Measurements from ENCODE around the gene GTF2IRD1. TPM values are rescaled to one million over a fixed set of nuclear protein-coding genes. Genes with fewer than 3 reads are reported as not detected.

The GTF2IRD1 gene
- total RNA-seq, 1 donor from 2014 or later = 0.96 TPM

DNA sequence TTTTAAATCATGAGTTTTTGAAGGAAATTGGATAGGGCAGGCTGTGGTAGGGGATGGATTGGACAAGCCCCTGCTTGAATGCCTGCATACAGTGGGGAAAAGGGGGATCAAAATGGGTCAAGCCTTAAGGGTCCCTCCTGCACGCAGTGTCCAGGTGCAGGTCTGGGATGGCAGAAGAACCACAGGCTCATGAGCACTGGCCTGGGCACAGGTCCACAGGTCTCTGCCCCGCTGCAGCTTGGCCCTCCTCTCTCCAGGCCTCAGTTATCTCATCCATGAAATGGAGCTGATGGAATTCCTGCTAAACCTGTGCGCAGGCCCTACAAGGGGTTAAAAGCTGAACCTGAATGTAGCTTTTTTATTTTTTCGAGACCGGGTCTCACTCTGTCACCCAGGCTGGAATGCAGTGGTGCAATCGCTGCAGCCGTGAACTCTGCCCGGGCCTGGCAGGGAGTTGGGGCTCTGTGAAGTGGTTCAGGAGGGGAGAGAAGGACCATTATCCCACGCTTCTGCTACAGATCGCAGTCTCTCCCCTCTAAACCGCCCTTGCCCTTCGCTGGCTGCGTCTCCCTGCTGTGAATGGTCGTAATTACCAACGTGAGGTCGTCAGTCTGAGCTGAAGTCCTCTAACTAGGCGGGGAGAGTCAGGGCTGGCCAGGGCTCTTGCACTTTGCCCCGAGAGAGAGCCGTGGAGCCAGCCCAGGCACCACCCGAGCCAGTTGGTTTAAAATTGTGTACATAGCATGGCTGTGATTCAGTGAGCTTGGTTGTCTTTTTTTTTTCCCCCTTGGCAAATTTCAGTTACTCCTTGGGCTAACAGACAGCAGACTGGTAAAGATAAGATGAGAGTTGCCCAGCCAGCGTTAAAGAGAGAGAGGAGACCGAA, 126.3 kb downstream of the GTF2IRD1 start:
- peaks cover 2% of the 10 kb centered on the region for H3K27me3 Mint-ChIP-seq (ENCODE audit: insufficient read depth)
- DNase-seq (ENCODE audit: low spot score) = no peak

DNA sequence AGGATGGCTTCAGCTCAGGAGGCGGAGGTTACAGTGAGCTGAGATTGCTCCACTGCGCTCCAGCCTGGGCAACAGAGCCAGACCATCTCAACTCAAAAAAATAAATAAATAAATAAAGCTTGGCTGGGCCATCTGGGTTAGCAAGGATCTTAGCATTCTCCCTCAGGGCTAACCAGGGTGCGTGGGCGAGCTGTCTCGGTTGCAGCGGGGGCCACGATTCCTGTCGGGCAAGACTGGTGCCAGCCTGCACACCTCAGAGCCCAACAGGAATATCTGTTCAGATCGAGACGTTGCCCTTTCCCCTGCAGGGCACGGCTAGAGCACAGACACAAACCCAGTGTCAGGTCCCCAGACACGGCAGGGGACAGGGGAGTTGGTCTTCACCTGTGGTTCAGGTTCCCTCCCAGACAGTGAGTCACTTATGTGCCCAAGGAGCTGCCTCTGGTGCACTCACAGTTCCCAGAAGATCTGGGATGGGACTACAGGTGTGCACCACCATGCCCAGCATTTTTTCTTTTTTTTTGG, 128.3 kb downstream of the GTF2IRD1 start:
- H3K4me1 Mint-ChIP-seq (ENCODE audit: low read depth) = no peaks in the 10 kb centered on the region
- H3K27me3 Mint-ChIP-seq (ENCODE audit: insufficient read depth) = peaks cover 2% of the 10 kb centered on the region
- H3K4me3 Mint-ChIP-seq = no peak overlapping the region
- intact Hi-C loops (cut with micrococcal nuclease) = no loop called here
- H3K36me3 Mint-ChIP-seq (ENCODE audit: low read depth) = no peaks in the 10 kb centered on the region
- no peak overlapping the region for H3K27ac Mint-ChIP-seq
- H3K9me3 Mint-ChIP-seq = no peaks in the 10 kb centered on the region
- DNase-seq (ENCODE audit: low spot score) = no peak

More for the DNA sequence above, 126.3 kb downstream of the GTF2IRD1 start:
- no peak overlapping the region for H3K27ac Mint-ChIP-seq
- no peaks in the 10 kb centered on the region for H3K36me3 Mint-ChIP-seq (ENCODE audit: low read depth)
- H3K9me3 Mint-ChIP-seq = no peaks in the 10 kb centered on the region
- no peaks in the 10 kb centered on the region for H3K4me1 Mint-ChIP-seq (ENCODE audit: low read depth)
- intact Hi-C loops (cut with micrococcal nuclease) = no loop called here
- no peak overlapping the region for H3K4me3 Mint-ChIP-seq

DNA sequence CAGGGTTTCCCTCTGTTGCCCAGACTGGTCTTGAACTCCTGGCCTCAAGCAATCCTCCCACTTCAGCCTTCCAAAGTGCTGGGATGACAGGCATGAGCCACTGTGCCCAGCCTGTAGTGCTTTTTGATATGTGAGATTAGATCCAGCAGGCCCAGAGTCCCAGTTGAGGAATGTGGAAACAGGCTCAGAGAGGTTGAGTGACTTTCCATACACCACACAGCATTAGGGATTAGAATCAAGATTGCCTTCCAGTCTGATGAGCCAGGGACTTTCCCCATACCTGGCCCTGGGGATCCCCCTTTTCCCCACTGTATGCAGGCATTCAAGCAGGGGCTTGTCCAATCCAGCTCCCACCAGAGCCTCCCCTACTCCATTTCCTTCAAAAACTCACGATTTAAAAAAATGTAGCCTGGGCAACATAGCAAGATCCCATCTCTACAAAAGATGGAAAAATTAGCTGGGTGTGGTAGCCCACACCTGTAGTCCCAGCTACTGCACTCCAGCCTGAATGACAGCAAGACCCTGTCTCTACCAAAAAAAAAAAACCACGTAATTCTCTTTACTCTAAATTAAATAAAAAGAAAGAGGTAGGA, 128.8 kb downstream of the GTF2IRD1 start:
- DNase-seq (ENCODE audit: low spot score) = no peak
- Mint-ChIP-seq H3K9me3 (no peaks in the 10 kb centered on the region), H3K4me1 (ENCODE audit: low read depth) (no peaks in the 10 kb centered on the region), H3K36me3 (ENCODE audit: low read depth) (no peaks in the 10 kb centered on the region), H3K27me3 (ENCODE audit: insufficient read depth) (peaks cover 2% of the 10 kb centered on the region), H3K4me3 (no peak overlapping the region), H3K27ac (no peak overlapping the region)
- intact Hi-C loops (cut with micrococcal nuclease) = no loop called here

DNA sequence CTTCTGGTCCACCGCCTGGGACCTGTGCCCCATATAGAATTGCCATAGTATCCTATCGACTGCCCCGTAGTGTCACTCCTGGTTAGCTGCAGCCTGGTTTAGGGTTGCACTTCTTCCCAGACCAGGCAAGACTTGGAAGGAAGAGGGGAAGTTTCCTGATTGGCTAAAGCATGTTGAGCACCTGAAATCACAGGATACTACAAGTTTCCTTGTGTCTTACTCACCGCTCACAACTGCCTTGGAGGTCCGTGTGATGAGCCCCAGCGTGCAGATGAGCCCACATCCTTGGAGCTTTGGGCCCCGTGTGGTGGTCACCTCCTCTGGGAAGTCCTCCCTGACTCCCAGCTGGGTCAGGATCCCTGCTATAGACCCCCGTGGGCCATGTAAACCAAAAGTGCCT, 129.9 kb downstream of the GTF2IRD1 start:
- Mint-ChIP-seq H3K36me3 (ENCODE audit: low read depth) (no peaks in the 10 kb centered on the region), H3K27me3 (ENCODE audit: insufficient read depth) (peaks cover 2% of the 10 kb centered on the region), H3K4me3 (no peak overlapping the region), H3K27ac (no peak overlapping the region), H3K9me3 (no peaks in the 10 kb centered on the region), H3K4me1 (ENCODE audit: low read depth) (no peaks in the 10 kb centered on the region)
- DNase-seq (ENCODE audit: low spot score) = no peak
- intact Hi-C loops (cut with micrococcal nuclease) = no loop called here

DNA sequence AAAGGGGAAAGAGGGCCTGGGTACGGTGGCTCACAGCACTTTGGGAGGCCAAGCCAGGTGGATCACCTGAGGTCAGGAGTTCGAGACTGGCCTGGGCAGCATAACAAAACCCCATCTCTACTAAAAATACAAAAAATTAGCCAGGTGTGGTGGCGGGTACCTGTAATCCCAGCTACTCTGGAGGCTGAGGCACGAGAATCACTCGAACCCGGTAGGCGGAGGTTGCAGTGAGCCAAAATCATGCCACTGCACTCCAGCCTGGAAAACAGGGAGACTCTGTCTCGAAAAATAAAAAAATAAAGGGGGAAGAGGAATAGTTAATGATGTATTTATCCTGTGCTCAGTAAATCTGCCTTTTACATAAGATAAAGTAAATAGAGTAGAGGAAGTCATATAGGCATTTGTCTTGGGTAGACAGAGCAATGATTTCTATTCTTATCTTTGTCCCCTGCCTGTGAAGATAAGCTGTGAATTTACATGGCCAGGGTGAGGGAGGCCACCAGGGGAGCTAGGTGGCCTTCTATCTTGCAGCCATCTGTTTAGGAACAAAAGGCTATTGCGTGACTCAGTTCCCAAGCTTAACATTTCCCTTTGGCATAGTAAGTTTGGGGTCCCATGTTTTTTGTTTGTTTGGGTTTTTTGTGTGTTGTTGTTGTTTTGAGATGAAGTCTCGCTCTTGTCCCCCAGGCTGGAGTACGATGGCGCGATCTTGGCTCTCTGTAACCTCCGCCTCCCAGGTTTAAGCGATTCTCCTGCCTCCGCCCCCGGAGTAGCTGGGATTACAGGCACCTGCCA, 130.7 kb downstream of the GTF2IRD1 start:
- H3K9me3 Mint-ChIP-seq = no peaks in the 10 kb centered on the region
- H3K27ac Mint-ChIP-seq = no peak overlapping the region
- H3K4me3 Mint-ChIP-seq = no peak overlapping the region
- H3K4me1 Mint-ChIP-seq (ENCODE audit: low read depth) = no peaks in the 10 kb centered on the region
- intact Hi-C loops (cut with micrococcal nuclease) = no loop called here
- no peak for DNase-seq (ENCODE audit: low spot score)
- no peaks in the 10 kb centered on the region for H3K27me3 Mint-ChIP-seq (ENCODE audit: insufficient read depth)
- no peaks in the 10 kb centered on the region for H3K36me3 Mint-ChIP-seq (ENCODE audit: low read depth)

DNA sequence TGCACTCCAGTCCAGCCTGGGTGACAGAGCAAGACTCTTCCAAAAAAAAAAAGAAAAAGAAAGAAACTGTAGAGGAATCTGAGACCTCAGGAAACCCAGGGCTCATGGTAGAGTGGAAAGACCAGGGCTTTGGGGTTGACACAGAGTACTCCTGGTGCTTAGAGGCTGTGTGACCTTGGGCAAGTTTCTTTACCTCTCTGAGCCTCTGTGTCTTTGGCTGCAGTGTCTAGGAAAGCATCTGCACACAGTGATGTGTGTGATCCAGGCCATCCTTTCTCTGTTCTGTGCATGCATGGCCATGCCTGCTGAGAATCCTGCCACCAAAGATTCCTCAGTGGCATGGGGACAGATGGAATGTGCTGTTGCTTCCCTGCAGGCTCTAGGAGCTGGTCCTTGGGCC, 132.1 kb downstream of the GTF2IRD1 start:
- Mint-ChIP-seq H3K9me3 (no peaks in the 10 kb centered on the region), H3K27ac (no peak overlapping the region), H3K4me1 (ENCODE audit: low read depth) (no peaks in the 10 kb centered on the region), H3K36me3 (ENCODE audit: low read depth) (no peaks in the 10 kb centered on the region), H3K4me3 (no peak overlapping the region), H3K27me3 (ENCODE audit: insufficient read depth) (no peaks in the 10 kb centered on the region)
- intact Hi-C loops (cut with micrococcal nuclease) = no loop called here
- no peak for DNase-seq (ENCODE audit: low spot score)

DNA sequence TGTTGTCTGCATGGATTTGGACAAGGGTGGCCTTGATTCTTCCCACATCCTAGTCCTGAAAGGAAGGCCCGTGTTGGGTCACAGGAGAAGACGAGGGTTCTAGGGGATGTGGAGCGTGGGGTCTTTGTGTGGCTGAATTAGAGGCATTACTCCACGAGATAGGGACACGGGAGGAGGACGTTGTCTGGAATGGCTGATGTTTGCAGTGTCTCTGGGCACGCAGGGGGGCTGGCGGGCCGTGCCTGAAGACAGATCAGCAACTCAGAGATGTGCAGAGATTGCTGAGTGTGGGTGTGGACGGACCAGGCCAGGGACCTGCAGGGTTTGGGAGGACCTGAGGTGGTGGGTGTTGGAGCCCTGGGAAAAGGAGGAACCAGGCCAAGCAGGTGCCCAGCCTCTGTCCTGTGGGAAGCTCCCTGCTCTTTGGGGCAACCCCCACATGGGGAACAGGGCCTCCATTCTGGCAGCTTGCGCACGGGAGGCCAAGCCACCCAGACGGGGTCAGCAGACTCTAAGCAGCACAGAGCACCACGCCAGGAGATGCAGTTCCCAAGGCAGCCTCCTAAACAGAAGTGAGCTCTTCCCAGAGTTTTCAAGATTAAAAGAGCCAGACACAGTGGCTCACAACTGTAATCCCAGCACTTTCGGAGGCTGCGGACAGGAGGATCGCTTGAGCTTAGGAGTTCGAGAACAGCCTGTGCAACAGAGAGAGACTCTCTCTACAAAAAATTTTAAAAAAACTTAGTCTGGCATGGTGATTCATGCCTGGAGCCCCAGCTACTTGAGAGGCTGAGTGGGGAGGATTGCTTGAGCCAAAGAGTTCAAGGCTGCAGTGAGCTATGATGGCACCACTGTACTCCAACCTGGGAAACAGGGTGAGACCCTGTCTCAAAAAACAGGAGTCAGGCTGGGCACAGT, 132.8 kb downstream of the GTF2IRD1 start:
- Mint-ChIP-seq H3K4me3 (no peak overlapping the region), H3K9me3 (no peaks in the 10 kb centered on the region), H3K4me1 (ENCODE audit: low read depth) (no peaks in the 10 kb centered on the region), H3K36me3 (ENCODE audit: low read depth) (no peaks in the 10 kb centered on the region), H3K27me3 (ENCODE audit: insufficient read depth) (no peaks in the 10 kb centered on the region), H3K27ac (no peak overlapping the region)
- DNase-seq (ENCODE audit: low spot score) = no peak
- intact Hi-C loops (cut with micrococcal nuclease) = no loop called here

DNA sequence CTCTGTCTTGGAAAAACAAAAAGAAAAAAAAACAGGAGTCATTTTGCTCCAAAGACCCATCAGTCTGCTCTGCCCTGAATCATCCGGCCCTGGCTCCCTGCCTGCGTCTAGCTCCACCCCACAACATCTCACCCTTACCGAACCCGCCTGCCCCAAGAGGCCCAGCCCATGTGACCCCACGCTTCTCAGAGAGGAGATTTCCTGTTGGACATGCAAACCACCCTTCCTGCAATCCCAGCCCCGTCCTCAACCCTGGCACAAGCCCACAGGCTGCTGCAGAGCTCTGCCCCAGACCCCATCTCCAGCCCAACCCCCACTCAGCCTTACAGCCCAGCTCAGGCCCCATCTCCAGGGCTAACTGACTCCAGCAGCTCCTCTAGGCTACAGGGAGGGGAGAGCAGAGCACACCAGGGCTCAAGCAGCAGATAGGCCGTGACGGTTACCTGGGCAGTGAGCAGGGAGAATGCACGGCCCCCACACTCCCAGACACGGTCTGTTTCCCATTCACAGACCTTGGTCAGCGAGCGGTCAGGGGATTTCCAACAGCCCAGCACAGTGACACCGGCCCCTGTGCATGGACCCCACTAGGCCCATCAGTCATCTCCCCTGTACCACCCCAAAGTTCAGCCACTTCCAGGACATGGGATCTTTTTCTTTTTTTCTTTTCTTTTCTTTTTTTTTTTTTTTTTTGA, 133.9 kb downstream of the GTF2IRD1 start:
- Mint-ChIP-seq H3K9me3 (no peaks in the 10 kb centered on the region), H3K36me3 (ENCODE audit: low read depth) (no peaks in the 10 kb centered on the region), H3K27me3 (ENCODE audit: insufficient read depth) (no peaks in the 10 kb centered on the region), H3K27ac (no peak overlapping the region), H3K4me1 (ENCODE audit: low read depth) (no peaks in the 10 kb centered on the region), H3K4me3 (no peak overlapping the region)
- no peak for DNase-seq (ENCODE audit: low spot score)
- intact Hi-C loops (cut with micrococcal nuclease) = no loop called here

DNA sequence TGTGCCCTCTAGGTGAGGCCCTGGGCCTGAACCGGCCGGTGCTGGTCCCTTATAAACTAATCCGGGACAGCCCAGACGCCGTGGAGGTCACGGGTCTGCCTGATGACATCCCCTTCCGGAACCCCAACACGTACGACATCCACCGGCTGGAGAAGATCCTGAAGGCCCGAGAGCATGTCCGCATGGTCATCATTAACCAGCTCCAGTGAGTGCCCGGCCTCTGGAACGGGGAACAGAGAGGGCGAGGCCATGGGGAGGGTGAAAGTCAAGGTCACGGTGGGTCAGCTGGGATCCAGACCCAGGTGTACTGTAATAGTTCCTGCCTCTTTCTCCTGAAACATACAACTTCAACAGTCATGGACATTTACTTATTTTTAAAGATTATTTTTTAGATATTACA, 137.1 kb downstream of the GTF2IRD1 start:
- H3K27me3 Mint-ChIP-seq (ENCODE audit: insufficient read depth) = no peaks in the 10 kb centered on the region
- H3K9me3 Mint-ChIP-seq = no peaks in the 10 kb centered on the region
- no peak overlapping the region for H3K27ac Mint-ChIP-seq
- intact Hi-C loops (cut with micrococcal nuclease) = no loop called here
- no peak for DNase-seq (ENCODE audit: low spot score)
- H3K4me3 Mint-ChIP-seq = no peak overlapping the region
- no peaks in the 10 kb centered on the region for H3K4me1 Mint-ChIP-seq (ENCODE audit: low read depth)
- H3K36me3 Mint-ChIP-seq (ENCODE audit: low read depth) = no peaks in the 10 kb centered on the region

DNA sequence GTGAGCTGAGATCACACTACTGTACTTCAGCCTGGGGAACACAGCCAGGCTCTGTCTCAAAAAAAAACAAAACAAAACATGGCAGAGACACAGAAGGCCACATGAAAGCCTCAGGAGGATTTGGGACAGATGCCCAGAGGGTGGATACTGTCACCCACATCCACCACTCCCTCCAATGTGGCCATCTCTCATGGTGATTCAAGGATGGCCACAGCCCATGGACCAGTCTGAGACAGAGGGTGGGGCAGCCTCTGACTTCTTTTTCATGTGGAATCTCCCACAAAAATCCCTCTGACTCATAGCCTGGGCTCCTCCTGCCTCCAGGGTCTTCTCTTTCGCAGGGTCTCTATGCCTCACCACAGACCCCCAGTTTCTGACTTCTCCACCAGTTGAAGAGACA, 144.9 kb downstream of the GTF2IRD1 start:
- H3K4me3 Mint-ChIP-seq = no peak overlapping the region
- DNase-seq (ENCODE audit: low spot score) = no peak
- peaks cover 9% of the 10 kb centered on the region for H3K4me1 Mint-ChIP-seq (ENCODE audit: low read depth)
- H3K36me3 Mint-ChIP-seq (ENCODE audit: low read depth) = no peaks in the 10 kb centered on the region
- no peaks in the 10 kb centered on the region for H3K27me3 Mint-ChIP-seq (ENCODE audit: insufficient read depth)
- intact Hi-C loops (cut with micrococcal nuclease) = no loop called here
- no peak overlapping the region for H3K27ac Mint-ChIP-seq
- H3K9me3 Mint-ChIP-seq = no peaks in the 10 kb centered on the region

DNA sequence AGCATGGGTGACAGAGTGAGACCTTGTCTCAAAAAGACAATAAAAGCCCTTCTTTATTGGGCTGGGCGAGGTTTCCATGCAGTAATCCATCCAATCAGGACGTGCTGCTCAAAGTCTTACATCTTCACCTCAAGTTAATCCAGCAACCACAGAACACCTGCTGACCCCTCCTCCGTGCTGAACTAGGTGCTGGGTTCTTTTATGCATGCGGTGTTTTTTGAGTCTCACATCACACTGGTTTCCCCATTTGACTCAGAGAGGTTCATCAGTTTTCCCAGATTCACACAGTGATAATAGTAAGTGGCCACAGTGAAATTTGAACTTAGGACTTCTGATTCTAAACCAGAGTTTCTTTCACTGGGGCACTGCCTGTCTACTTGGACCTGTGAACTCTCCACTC, 145.5 kb downstream of the GTF2IRD1 start:
- no peak for DNase-seq (ENCODE audit: low spot score)
- no peak overlapping the region for H3K4me3 Mint-ChIP-seq

More for the DNA sequence above, 145.5 kb downstream of the GTF2IRD1 start:
- Mint-ChIP-seq H3K27ac (no peak overlapping the region), H3K9me3 (no peaks in the 10 kb centered on the region), H3K4me1 (ENCODE audit: low read depth) (peaks cover 9% of the 10 kb centered on the region), H3K27me3 (ENCODE audit: insufficient read depth) (no peaks in the 10 kb centered on the region), H3K36me3 (ENCODE audit: low read depth) (no peaks in the 10 kb centered on the region)
- intact Hi-C loops (cut with micrococcal nuclease) = no loop called here
